ENCODE measurements around the gene CATSPER4. TPM values are rescaled to one million over a fixed set of nuclear protein-coding genes. Genes with fewer than 3 reads are reported as not detected.

The CATSPER4 gene
- total RNA-seq, 1 experiment from 2014 or later = 0.35 TPM

GRCh38 chr1:26175346-26175745, 15.1 kb upstream of the CATSPER4 start (continued):
- TF ChIP-seq FOXJ3 (CRISPR knock-in tag; IDR thresholded peaks at IDR 0.05; ENCODE audit: borderline replicate concordance) (no peak), MAX (CRISPR knock-in tag; IDR thresholded peaks at IDR 0.05) (no peak), ZNF281 (CRISPR knock-in tag; IDR thresholded peaks at IDR 0.05) (no peak)

GRCh38 chr1:26177182-26177684, 13.2 kb upstream of the CATSPER4 start, which contains the start of gene CNKSR1:
TSS of gene CNKSR1 (plus strand) at chr1:26177491. CDS start at chr1:26177548, 57 bp downstream.
- Mint-ChIP-seq H3K36me3 (0 out of 2 replicates have a peak, but pooled peaks cover 2% of the 10 kb centered on the region), H3K27me3 (ENCODE audit: low read depth) (no peaks in the 10 kb centered on the region), H3K27ac (peak within 1 kb of the TSS; percentile 97), H3K4me3 (peak within 1 kb of the TSS; percentile 82), H3K9me3 (no peaks in the 10 kb centered on the region), H3K4me1 (peaks cover 10% of the 10 kb centered on the region)
- ChIA-PET POLR2A (interaction anchor here (0.6 to 0.7 kb wide), 2 partner anchors 12 to 102 kb away, joined by 3 to 4 read pairs; no protein-coding TSS in a partner anchor), CTCF (interaction anchor here (0.6 to 3.4 kb wide), 33 partner anchors 9 to 688 kb away, joined by 3 to 68 read pairs (median 4); partner anchors contain the start of genes CATSPER4, CEP85, MTFR1L and SH3BGRL3)
- TF ChIP-seq ERG (CRISPR knock-in tag; IDR thresholded peaks at IDR 0.05) (no peak), FOXK1 (CRISPR knock-in tag; IDR thresholded peaks at IDR 0.05) (0 out of 2 replicates have a peak, but pooled peaks have one; percentile 28), MAX (CRISPR knock-in tag; IDR thresholded peaks at IDR 0.05) (peak; percentile 63; the same call in 1 of the 2 replicates), SP1 (CRISPR knock-in tag; conservative IDR thresholded peaks at IDR 0.05) (peak; percentile 77), AFF4 (CRISPR knock-in tag; IDR thresholded peaks at IDR 0.05; ENCODE audit: borderline replicate concordance) (no peak), ETV6 (CRISPR knock-in tag; IDR thresholded peaks at IDR 0.05) (0 out of 2 replicates have a peak, but pooled peaks have one; percentile 16), TEAD4 (CRISPR knock-in tag; IDR thresholded peaks at IDR 0.05) (peak; percentile 70), TEAD1 (CRISPR knock-in tag; IDR thresholded peaks at IDR 0.05) (peak; percentile 92), ZNF423 (CRISPR knock-in tag; IDR thresholded peaks at IDR 0.05) (peak; percentile 69; the same call in 1 of the 2 replicates)
- TF ChIP-seq, protein P1, sequence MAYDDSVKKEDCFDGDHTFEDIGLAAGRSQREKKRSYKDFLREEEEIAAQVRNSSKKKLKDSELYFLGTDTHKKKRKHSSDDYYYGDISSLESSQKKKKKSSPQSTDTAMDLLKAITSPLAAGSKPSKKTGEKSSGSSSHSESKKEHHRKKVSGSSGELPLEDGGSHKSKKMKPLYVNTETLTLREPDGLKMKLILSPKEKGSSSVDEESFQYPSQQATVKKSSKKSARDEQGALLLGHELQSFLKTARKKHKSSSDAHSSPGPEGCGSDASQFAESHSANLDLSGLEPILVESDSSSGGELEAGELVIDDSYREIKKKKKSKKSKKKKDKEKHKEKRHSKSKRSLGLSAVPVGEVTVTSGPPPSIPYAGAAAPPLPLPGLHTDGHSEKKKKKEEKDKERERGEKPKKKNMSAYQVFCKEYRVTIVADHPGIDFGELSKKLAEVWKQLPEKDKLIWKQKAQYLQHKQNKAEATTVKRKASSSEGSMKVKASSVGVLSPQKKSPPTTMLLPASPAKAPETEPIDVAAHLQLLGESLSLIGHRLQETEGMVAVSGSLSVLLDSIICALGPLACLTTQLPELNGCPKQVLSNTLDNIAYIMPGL (CRISPR knock-in tag; IDR thresholded peaks at IDR 0.05) = peak; percentile 39; the same call in 1 of the 2 replicates
- TF ChIP-seq, protein P2, sequence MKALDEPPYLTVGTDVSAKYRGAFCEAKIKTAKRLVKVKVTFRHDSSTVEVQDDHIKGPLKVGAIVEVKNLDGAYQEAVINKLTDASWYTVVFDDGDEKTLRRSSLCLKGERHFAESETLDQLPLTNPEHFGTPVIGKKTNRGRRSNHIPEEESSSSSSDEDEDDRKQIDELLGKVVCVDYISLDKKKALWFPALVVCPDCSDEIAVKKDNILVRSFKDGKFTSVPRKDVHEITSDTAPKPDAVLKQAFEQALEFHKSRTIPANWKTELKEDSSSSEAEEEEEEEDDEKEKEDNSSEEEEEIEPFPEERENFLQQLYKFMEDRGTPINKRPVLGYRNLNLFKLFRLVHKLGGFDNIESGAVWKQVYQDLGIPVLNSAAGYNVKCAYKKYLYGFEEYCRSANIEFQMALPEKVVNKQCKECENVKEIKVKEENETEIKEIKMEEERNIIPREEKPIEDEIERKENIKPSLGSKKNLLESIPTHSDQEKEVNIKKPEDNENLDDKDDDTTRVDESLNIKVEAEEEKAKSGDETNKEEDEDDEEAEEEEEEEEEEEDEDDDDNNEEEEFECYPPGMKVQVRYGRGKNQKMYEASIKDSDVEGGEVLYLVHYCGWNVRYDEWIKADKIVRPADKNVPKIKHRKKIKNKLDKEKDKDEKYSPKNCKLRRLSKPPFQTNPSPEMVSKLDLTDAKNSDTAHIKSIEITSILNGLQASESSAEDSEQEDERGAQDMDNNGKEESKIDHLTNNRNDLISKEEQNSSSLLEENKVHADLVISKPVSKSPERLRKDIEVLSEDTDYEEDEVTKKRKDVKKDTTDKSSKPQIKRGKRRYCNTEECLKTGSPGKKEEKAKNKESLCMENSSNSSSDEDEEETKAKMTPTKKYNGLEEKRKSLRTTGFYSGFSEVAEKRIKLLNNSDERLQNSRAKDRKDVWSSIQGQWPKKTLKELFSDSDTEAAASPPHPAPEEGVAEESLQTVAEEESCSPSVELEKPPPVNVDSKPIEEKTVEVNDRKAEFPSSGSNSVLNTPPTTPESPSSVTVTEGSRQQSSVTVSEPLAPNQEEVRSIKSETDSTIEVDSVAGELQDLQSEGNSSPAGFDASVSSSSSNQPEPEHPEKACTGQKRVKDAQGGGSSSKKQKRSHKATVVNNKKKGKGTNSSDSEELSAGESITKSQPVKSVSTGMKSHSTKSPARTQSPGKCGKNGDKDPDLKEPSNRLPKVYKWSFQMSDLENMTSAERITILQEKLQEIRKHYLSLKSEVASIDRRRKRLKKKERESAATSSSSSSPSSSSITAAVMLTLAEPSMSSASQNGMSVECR (CRISPR knock-in tag; IDR thresholded peaks at IDR 0.05; ENCODE audit: borderline replicate concordance) = no peak; the same call in 1 of the 2 replicates
- ATAC-seq (peak; percentile 100), DNase-seq (ENCODE audit: low spot score) (peak; percentile 94)
